Retina (tissue), 1 donor: ENCODE results near the gene GLI3.

Experiments used
- DNase-seq: peaks from one replicate; pipeline ENCODE4 v3.0.0-alpha.2; 2016

GLI3 gene

GRCh38 chr7:42071372-42072261 is 165.4 kb downstream of the GLI3 start:
- DNase-seq = peak; percentile 49

GRCh38 chr7:42070068-42070467 is 166.9 kb downstream of the GLI3 start:
- DNase-seq = no peak

DNA sequence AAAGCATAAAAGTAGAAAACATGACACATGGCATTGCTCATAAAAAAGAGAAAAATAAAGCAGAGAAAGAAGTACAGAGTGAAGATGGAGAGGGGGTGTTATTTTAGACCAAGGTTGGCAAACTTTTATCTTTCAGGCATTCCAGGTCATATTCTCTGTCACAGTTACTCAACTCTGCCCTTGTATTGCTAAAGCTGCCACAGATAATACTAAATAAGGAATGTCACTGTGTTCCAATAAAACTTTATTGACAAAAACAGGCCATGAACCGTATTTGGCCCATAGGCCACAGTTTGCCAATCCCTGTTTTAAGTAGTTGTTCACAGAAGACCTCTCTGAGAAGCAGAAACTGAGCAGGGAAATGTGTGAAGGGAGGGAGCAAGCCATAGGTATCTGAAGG is 167.4 kb downstream of the GLI3 start:
- DNase-seq = no peak

DNA sequence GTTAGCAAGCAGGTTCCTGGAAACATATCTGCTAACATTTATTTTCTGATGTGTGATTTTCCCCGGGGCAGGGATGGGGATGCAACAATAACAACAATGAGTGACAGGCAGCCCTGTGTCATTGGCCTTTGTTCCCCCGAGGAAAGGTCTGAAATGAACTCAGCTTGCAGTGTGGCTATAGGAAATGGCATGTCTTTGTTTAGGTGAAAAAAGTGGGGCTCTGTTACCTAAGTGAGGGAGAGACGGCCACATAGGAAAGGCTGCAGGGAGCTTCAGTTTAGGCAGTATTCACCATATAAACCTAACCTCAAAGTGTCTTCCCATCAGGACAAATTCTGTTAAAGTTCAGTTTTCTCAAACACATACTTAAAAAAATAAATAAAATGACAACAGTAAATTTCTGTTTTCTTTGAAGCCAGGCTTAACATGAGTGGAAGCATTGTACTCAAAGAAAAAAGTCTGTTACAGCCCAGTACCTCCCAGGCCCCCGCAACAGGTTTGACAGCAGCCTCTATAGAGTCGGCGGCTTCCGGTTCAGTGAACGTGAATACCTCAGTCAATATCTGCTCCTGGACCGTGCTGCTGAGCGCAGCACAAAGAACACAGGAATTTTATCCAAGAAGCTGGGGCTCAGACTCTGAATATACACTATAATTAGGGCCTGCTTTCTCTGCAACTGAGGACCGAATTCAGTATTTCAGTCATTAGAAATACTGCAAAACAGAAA is 168.3 kb downstream of the GLI3 start:
- DNase-seq = peak; percentile 84

- peak; percentile 79 for DNase-seq
These were observed 171.1 kb downstream of the GLI3 start for GRCh38 chr7:42065942-42066341.

DNA sequence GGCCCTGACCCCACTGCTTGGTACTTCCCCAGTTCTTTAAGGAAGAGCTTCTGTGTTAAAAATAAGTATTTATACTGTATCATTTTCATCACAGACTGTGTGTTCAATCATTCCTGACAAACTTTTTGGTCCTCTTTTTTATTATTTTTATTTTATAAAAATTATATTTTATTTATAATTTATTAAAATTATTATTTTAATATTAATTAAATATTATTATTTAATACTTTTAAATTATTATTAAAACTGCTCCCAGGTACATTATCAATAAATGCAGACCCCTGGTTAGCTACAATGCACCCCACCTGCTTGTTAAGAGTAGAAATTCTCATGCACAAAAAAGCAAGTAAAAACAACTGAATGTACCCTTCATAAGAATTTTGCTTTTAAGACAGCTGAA is 172.0 kb downstream of the GLI3 start:
- no peak for DNase-seq

GRCh38 chr7:42064534-42064933 is 172.5 kb downstream of the GLI3 start:
- DNase-seq = no peak

DNA sequence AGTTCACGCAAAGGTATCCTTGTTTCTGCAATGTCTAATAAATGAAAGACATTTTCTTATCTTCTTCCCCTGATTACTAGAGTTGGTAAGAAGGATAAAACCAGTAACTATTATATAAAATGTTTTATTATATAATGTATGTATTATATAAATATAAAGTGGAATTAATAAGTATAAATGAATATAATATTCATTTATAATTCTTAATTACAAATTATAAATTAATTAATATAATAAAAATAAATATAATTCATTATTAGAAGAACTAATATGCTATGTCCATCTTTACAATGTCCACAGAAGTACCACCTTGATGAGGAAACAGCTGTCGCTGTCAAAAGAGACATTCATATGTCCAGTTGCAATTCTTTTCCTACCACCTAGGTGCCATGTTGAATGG is 177.7 kb downstream of the GLI3 start:
- DNase-seq = no peak

GRCh38 chr7:42057331-42057730 is 179.7 kb downstream of the GLI3 start:
- DNase-seq = no peak

GRCh38 chr7:42055171-42055570 is 181.8 kb downstream of the GLI3 start:
- DNase-seq = no peak

DNA sequence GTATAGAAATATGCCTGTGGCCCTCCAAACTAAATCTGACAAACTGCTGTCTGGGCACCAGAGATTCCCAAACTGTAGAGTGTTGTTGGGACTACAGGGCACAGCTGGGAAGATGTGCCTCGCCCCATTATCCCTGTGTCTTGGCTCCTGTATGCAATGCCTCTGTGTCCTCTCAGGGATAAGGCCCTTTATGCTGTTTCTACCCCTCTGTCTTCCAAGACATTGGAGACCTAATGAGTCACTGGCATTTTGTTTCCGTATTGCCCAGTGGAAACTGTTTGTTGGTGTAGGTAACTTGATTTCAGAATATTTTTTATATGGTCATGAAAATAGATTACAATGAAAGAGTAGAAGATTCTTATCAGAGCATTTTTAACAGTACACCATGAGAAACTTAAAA is 183.2 kb downstream of the GLI3 start:
- DNase-seq = no peak

DNA sequence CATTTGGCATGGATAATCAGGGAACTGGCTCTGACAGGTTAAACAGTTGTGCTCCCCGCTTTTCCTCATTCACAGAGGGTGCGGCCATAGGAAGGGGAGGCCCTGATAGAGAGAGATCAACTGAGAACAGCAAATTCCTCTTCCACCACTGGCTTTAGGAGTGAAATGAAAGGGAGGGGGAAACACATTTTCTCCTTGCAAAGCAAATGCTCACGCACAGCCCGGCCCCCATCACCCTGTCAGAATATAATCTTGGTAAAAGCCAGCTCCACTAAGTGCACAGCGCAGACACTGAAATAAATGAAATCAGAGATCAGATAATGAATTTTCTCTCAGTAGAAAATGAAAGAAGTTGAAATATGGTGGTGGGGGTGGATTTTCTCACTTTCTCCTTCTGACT is 187.2 kb downstream of the GLI3 start:
- no peak for DNase-seq

DNA sequence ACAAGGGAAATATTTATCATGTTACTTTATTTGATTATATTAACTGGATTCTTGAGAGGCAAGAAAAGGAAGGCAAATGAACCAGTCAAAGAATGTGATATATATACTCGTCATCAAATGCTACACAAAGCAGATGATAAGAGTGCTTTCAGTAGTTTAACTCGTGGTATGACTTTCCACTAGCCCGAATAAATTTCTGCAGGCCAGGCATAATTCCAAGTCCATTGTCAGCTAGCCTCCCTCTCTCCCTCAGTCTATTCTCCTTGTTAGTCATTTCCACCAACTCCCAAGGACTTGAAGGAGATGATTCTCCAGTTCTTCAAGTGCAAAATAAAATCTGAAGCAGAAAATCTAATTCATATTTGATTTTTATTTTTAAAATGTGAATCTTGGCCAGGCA is 190.5 kb downstream of the GLI3 start:
- DNase-seq = no peak

DNA sequence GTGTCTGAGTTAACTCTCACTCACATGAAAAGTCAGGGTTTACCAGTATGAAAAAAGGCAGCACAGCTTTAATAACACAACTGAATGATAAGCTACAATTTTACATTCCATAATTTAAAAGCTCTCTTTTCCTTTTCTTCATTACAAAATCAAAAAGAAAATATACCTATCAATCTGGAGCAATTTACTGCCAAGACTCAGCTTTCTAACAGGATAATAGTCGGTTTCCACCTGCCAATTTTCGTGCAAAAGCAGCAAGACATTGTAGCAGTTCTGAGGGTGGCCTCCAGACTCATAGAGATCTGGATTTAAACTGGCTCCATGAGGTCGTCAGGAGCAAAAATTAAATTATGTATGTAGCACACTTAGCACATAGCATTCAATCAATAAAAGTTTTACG is 191.0 kb downstream of the GLI3 start:
- DNase-seq = no peak

GRCh38 chr7:42039921-42040320 is 197.1 kb downstream of the GLI3 start:
- DNase-seq = no peak

- DNase-seq = no peak
These were observed 201.8 kb downstream of the GLI3 start for GRCh38 chr7:42035210-42035609.

GRCh38 chr7:42033480-42033879 is 203.5 kb downstream of the GLI3 start:
- no peak for DNase-seq

- DNase-seq = no peak
These were observed 207.6 kb downstream of the GLI3 start for GRCh38 chr7:42029405-42029804.

GRCh38 chr7:42027521-42027920 is 209.5 kb downstream of the GLI3 start:
- DNase-seq = no peak

DNA sequence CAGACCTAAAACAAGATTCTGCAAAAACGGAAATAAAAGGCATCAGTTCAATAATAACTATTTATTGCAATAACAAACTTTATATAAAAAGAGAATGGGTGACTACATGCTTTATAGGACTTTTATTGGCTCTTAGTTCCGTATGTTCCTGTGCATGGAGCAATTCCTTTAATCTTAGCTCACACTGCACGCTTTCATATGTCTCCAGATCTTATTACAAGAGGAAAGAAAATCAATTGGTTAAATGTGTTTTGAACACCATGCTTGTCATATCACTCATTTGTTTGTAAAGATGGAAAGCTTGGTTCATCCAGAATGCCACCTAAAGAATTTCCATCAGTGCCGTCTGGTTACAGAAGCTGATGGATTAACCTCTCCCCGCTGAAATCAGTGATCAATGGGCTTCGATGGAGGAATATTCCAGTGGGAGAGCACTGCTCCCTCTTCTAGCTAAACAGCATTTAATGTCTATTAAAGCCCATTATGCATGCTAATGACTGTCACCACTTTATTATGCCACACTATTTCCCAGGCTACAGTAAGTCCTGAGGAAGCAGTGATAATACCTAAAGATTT is 210.3 kb downstream of the GLI3 start:
- DNase-seq = no peak

- DNase-seq = no peak
These were observed 211.2 kb downstream of the GLI3 start for GRCh38 chr7:42025635-42026375.

- no peak for DNase-seq
These were observed 212.5 kb downstream of the GLI3 start for GRCh38 chr7:42024537-42024936.

- no peak for DNase-seq
These were observed 213.7 kb downstream of the GLI3 start for GRCh38 chr7:42023262-42023661.
